Glomerular visceral epithelial cell (primary cell): ENCODE data around the gene KCTD17.

Source experiments
- DNase-seq: peaks from one replicate; pipeline ENCODE4 v3.0.0-alpha.2; 2016; ENCODE audit errors: extremely low spot score

KCTD17 gene

DNA sequence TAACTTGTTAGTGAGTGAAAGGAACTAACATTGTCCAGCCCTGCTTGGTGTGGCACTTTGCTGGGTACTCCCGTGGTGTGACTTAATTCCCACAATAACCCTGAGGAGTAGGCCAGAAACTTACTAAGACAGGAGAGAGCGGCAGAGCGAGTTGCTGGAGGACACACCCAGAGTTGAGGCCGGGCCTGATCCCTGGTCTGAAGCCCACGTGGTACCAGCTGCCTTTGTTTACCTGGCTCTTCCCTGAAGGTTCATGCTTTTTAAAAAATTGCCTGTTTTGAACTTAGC lies 31.4 kb upstream of the KCTD17 start:
- DNase-seq = peak; percentile 30

DNA sequence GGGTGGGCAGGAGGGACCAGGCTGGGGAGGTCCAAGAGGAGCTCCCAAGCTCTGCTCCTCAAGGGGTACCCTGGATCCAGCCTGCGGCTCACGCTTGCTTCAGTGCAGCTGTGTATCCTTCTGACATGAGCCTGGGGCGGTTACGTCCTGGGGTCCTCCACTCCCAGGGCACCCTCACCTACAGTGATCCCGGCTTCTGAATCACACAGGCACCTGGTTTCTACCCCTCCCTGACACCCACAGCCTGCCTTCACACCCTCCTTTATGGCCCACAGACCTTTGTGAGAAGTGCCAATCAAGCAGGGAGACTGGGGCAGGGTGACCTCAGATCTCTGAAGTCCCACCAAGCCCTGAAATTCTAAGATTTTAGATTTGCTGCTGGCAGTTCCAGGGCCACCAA lies 30.5 kb upstream of the KCTD17 start:
- no peak for DNase-seq

DNA sequence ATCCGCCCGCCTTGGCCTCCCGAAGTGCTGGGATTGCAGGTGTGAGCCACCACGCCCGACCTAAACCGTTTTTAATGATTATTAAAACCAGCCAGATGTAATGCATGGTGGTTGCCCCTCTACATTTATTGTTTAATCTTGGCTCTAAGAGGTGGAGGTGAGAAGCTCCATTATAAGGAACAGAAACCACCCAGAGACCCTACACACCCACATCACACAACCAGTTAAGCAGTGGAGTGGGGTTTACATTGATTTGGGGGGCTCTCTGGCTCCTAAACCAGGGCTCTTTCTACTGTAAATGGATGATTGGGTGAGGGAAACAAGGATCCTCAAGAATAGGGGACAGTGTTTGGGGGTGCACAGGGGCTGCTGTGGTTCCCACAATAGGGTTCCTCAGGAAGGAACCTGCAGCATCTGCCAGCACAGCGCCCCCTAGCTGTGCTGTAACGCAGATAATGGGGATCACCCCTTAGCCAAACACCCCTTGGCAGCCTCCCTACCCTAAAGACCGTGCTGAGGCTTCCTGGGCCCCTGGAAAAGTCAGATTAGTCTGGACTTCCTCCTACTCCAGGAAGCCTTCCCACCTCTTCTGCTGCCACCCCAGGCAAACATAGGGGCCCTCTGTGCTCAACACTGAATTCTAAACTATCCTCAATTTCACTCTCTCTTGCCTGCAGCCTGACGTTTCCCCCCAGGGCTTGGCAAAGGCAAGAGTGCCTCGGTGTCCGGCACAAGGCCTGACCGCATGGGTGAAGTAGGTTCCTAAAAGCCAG lies 29.6 kb upstream of the KCTD17 start:
- peak; percentile 35 for DNase-seq

DNA sequence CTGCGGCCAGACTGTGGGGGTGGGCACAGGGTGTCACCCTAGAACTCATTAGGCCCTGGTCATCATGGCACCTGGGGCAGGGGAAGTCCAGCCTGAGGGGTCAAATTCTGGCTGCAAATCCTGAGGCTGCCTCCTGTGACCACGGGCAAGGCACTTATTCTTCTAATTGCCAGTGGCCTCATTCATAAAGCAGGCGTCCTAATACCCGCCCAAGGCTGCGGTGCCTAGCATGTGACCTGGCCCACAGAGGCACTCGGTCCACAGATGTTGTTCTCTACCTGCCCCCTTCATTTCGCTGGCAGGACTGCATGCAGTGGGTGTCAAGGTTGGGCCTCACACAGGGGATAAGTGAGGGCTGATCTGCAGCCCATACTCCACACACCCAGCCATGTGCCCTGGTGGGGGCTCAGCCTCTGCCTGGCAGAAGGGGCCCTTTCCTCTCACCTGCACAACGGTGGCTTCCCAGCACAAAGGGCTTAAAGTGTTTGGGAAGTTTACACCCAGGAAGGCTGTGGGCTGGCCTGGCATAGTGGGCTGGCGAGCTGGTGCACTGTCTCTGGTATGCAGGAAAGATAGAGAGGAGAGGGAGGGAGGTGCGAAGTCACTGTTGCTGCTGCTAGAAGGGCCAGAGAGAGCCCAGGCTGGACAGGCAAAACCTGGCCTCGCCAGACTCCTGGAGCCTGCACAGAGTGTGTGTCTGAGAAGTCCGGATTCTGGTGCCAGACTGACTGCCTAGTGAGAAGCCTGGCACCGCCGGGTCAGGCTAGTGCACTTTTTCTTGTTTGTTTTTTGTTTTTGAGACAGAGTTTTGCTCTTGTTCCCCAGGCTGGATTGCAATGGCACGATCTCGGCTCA lies 28.8 kb upstream of the KCTD17 start:
- no peak for DNase-seq

DNA sequence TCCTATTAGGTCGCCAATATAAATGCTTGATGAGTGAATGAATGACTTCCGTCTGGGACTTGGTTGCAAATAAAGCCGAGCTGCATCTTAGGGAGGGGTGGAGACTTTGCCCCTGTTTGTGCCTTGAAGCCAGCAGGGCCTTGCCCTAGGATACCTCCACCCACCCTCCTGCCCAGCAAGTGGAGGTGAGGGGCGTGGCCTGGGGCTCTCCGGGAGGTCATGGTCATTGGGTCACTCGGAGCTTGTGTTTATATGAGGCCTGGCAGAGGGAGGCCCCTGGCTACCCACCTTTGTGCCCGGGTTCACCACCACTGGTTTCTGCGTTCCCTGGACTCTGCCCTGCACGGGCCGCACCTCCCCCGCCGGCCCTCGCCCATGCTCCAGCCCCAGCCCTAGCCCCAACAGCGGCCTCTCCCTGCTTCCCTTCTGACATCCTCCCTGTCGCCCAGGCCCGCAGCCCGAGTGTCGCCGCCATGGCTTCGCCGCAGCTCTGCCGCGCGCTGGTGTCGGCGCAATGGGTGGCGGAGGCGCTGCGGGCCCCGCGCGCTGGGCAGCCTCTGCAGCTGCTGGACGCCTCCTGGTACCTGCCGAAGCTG lies 27.7 kb upstream of the KCTD17 start:
- no peak for DNase-seq

DNA sequence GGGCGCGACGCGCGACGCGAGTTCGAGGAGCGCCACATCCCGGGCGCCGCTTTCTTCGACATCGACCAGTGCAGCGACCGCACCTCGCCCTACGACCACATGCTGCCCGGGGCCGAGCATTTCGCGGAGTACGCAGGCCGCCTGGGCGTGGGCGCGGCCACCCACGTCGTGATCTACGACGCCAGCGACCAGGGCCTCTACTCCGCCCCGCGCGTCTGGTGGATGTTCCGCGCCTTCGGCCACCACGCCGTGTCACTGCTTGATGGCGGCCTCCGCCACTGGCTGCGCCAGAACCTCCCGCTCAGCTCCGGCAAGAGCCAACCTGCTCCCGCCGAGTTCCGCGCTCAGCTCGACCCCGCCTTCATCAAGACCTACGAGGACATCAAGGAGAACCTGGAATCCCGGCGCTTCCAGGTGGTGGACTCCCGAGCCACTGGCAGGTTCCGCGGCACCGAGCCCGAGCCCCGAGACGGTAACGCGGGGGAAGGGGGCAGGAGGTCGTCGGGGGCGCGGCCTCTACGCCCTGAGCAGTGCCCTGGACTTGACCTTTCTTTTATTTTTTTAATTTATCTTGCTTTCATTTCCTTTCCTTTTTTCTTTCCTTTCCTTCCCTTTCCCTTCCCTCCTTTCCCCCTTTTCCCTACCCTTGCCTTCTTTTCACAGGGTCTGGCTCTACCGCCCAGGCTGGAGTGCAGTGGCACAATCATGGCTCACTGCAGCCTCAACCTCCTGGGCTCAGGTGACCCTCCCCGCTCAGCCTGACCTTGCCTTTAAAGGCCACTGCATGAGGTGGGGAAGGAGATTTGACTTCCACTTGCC lies 27.0 kb upstream of the KCTD17 start:
- no peak for DNase-seq

DNA sequence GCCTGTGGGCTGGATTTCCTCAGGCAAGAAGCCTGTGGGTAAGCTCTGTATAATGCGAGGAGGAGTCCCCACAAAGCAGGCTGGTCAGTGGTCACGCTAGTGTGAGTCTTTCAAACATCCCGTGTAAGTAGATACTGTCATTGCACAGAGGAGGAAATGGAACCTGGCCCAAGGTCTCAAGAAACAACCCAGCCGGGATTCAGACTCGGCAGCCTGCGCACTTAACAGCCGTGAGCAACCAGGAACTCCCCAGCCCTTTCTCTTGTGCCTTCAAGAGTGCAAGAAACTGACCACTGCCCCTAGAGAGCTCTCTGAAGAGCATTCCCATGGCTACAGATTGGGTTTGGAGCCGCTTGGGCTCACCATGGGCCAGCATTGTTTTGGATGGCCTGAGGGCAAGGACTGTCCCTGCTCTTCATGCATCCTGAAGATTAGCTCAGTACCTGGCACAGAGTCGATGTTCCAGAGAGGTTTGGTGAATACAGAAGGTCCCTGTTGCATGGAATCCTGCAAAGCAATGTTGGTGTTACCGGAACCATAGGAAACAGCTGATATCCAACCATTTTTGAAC lies 26.0 kb upstream of the KCTD17 start:
- no peak for DNase-seq

DNA sequence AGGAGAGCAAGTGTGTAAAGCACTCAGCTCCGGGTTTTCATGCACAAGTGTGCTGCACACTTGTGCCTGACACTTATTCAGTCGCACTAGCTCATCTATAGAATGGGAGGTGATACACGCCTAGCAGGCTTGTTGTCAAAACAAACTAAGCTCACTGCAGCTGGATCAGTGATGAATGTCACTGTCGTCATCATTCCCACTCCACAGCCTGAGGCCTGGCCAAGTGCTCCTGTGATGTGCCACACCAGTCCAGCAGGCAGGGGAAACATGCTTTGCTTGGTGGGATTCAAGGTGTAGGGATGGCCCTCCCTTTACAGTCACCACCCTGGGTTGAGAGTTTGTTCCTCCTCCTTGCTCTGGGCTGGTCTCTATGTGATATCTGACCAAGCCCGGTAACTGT lies 25.2 kb upstream of the KCTD17 start:
- DNase-seq = no peak

DNA sequence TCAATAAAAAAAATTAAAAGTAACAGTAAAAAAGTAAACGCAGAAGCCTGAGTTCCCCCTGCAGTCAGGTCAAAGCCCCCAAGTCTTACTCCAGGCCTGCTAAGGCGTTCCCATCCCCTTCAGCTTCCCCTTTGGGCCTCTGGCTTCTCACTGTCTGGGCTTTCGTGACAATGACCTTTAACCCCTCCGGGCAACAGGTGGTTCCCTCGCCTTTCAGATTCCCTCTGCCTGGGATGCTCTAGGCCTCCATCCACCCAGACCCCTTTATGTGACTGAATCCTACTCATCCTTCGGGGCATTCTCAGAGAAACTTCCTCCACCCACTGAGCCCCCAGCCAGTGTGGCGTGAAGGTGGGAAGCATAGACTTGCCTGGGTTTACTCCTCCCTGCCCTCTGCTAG lies 24.0 kb upstream of the KCTD17 start:
- DNase-seq = no peak

DNA sequence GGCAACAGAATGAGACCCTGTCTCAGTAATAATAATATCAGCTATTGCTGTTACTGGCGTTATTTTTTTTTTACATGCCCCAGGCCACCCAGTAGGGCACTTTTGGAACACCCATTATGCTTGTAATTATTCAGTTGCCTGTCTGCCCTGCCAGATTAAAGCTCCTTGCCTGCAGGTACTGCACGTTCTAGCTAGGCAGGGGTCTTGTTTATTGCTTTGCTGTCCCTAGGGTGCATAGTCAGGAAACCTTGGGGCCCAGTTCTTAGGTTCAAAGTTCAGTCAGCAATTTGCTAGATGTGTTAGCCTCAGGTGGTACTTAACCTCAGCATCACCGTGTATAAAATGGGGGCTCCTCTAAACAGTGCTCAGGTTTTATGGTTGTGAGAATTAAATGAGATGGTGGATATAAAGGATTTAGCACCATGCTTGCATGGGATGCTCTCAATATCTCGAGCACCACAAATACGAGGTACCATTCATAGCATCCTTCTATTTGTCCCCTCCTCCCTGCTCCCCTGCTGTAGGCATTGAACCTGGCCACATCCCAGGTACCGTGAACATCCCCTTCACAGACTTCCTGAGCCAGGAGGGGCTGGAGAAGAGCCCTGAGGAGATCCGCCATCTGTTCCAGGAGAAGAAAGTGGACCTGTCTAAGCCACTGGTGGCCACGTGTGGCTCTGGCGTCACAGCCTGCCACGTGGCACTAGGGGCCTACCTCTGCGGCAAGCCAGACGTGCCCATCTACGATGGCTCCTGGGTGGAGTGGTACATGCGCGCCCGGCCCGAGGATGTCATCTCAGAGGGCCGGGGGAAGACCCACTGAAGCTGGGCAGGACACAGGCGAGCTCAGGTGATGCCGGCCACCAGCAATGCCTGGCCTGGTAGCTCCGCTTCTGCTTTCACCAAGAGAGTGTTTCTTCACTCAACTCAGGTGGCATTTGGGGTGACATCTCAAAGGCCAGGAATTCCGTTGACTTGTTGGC lies 22.6 kb upstream of the KCTD17 start:
- no peak for DNase-seq

DNA sequence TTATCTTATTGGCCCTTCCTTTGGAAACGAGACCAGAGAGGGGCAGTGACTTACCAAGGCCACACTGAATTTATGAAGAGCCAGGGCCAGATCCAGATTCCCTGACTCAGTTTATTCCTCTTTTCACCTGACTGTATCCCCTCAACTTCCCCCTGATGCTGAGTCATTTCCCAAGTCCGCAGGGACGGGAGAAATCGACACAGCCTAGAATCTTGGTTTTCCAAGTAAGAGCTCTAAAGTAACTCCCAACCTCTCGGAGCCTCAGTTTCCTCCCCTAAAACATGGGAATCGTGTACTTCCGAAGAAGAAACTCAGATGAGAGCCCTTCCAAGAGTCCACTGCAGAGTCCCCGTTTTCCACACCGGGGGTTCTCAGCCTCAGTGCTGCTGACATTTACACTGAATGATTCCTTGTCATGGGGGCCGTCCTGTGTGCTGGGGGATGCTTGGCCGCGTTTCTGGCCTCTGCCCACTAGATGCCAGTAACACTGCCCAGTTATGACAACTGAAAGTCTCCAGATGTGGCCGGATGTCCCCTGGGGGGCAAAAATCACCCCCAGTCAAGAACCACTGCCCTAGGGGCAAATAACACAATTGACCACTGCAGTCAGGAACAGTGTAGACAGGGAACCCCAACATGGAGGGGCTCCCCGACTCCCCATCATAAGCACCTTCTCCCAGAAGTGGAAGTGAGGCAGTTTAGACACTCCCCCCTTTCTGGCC lies 20.8 kb upstream of the KCTD17 start:
- DNase-seq = no peak

DNA sequence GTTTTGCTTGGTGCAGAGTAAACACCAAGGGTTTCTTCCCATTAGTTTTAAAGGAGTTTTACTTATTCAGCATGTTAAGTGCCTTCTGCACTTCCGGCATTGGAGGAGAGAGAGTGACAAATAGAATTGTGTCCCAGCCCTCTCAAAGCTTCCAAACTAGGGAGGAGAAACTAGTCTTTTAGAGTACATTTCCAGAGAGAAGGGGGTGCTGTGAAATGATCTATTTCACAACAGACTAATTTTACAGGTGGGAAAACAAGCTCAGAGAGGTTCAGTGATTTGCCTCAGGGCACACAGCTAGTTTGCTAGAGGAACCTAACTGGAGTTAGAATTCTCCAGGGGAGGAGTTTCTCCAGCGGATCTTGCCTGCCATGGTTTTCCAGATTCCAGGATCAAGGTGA lies 19.4 kb upstream of the KCTD17 start:
- DNase-seq = no peak

DNA sequence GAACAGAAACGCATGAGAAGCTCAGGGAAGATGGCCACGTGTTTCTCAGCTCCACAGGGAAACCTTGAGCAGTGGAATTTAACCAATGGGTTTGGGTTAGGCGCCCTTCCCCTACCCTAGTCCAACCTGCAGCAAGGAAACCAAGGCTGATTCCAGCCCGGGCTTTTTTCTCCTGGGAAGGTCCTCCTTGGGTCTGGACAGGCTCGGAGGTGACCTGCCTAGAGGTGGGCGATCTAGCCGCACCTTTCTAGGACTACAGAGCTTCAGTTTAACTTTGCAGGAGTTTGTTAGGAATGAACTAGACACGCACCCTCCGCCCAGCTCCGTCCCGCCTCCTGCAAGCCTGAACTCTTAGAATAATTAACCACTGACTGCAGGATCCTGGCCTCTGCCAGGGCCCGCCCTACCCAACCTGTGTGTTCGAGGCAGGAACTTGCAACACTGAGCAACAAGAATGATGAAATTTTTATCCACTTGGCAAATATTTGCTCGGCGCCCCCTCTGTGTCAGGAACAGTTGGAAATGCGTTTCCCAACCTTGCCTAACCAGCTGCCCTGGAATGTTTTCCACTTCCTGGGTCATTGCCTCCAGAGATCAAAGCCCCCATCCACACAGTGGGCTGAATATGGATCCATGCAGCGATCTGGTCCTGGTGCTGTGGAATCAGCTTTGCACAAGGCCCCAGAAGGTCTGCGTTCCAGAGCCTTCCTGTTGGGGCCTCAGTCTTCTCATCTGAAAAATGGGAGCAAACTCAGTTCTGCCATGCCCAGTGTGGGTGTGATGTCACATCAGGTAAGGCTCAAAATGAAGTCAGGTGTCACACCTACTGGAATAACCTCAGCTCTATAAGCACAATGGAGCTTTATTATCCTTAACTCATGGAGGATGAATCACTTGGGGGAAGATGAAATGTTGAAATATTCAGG lies 18.7 kb upstream of the KCTD17 start:
- peak; percentile 80 for DNase-seq

DNA sequence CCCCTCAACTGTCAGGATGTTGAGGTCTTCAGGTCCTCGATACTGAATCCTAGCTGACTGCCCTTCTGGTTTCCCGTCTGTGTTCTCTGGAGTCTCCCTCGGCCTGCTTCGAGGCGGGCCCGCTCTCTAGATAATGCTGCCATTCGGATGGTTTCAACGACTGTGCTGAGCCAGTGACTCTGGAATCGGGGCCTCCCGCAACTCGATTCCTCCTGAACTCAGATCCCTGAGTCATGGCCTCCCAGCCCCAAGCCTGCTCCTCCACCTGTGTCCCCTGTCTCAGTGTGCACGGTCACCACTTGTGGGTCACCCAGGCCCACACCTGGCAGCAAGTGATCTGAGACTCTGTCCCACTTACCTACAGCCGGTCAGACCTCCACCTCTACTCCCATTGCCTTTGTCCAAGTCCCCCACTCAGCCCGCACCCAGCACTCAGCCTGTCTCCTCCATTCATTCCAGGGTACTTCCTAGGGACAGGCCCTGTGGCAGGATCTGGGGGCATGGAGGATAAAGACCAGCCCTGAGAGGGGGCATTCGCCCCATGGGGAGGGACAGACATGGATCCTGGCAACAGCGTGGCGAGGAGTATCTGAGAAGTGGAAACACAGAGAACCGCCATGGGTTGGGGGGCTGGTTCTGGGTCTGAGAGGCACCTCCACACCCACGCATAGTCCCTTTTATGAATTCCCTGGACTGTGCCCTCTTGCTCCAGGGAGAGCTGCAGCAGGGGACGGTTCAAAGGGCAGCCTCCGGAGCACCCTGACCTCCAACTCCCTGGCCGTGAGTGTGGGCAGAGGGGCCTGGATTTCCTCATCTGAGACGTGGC lies 17.7 kb upstream of the KCTD17 start:
- no peak for DNase-seq

DNA sequence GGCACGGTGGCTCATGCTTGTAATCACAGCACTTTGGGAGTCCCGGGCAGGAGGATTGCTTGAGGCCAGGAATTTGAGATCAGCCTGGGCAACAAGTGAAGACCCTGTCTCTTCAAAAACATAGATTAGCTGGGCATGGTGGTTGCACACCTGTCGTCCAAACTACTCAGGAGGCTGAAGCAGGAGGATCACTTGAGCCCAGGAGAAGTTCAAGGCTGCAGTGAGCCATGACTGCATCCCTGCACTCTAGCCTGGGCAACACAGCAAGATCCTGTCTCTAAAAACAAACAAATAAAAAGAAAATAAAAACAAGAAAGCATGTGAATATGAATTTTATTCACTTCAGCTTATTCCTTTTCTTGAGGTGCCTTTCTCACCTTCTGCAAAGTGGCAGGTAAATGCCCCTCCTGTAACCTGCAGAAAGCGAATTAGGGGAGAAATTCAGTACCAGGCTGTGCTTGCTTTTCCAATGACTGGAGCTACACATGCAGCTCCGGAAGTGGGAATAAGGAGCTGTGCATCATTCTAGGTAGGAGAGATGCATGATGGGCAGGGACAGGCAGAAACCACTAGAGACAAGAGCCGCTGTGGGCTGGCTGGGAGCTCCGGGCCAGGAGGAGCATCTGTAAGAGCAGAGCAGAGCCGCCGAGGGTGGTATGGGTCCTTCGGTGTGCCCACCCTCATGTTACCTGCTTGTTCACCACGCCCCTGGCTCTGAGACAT lies 14.7 kb upstream of the KCTD17 start:
- DNase-seq = no peak

DNA sequence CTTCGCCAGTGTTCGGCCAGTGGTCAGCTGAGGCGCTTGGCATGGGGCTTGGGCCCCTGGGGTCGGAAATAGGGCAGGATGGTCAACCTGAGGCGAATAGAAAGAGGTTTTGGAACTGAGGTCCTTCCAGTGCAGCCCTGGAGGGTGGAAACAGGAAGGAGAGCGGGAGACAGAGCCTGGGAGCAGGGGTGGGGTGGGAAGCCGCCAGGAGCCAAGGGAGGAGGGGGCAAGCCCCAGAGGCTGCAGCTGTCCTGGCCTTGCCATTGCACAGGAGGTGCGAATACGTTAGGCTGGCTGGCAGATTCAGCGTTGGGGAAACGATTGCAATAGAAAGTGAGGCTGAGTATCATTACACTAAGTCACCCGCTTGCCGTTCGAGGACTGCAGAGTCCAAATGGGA lies 13.9 kb upstream of the KCTD17 start:
- DNase-seq = no peak

DNA sequence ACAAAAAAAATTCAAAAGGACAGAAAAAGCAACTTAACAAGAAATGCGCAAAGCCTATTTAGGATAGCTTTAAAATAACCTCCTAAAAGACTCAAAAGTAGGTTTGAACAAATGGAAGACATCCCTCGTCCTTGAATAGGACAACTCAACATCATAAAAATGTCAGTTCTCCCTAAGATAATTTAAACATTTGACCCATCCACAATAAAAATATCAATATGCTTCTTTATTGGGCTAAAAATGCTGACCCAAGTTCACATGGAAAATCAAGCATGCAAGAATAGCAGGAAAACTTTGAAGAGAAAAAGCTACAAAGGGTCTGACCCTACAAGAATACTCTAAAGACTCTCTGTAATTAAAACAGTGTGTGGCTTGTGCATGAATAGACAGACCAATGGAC lies 12.1 kb upstream of the KCTD17 start:
- no peak for DNase-seq
